GM21423 (cell line): ENCODE measurements around the gene DNAJB5.
"Not testable (repeated sequence)": the region's sequence is repeated elsewhere in the genome, so short reads cannot be mapped to it uniquely, and the experiment has no call there.

ENCODE experiments used
- ATAC-seq: cut with Tn5 transposase; IDR thresholded peaks from one replicate; pipeline ENCODE4 v1.9.1; 2021; ENCODE audit warnings: mild to moderate bottlenecking, moderate library complexity; ENCODE audit not compliant: unreplicated experiment

Gene DNAJB5

DNA sequence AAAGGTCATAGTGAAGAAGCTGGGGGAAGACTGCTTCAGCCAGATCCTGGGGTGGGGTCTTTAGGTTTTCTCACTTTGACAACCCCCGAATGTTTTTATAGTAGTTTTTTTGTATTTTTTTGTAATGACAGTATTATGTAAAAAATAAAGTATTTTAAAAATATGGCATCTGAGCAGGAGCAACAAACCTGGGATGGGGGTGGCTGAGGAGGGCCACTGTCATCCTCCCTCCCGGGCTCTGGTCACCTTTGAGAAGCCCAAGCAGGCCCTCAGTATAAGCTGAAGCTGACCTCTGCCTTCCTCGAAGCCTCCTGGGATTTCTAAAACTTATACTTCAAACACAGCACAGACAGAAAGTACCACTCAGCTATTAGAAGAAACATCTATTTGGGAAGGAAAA lies 8.7 kb downstream of the DNAJB5 start:
- no peak for ATAC-seq

DNA sequence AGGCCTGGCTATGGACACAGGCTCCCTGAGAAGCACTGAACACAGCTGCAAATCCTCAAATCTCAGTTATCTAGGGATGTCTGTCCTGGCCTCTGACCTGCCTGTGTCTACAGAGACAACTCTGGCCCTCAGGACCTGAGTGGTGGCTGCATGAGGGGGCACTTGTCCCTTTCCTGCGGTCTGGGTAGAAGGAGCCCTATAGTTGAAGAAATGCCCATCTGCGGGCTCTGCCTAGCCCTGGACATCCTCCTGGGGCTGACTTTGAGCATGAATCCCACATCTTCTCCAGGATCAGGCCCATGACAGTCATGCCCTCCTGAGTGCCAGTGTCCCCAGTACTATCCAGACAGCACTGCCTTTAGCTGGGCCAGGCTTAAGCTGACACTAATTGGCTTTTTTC lies 10.0 kb downstream of the DNAJB5 start:
- no peak for ATAC-seq

DNA sequence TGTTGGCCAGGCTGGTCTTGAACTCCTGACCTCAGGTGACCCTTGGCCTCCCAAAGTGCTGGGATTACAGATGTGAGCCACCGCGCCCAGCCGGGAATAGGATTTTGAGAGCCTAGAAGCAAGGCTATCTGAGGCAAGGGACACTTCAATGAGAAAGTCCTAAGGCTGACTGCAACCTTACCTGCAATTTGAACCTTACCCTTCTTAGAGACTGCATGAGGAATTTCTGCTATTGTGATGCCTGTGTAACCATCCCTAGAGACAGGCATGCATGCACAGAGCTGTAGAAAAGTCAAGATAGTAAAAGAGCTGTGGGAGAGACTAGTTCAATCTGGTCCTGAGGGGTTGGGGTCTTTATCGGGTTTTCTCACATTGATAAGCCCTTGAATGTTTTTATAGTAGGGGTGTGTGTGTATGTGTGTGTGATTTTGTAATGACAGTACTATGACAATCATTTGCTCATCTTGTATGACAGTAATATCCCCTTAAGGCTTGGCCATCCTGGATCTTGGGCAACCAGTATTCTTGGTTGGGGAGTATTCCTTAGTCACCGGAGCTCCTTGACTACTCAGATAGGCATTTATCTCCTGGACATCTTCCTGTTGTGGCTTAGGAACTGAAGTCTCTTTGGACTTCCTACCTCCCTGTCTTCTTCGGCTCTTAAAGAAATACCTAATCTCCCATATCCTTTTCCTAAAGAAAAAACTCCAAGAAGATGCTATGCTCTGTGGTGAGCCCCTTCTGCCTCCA lies 11.2 kb downstream of the DNAJB5 start:
- ATAC-seq = no peak

DNA sequence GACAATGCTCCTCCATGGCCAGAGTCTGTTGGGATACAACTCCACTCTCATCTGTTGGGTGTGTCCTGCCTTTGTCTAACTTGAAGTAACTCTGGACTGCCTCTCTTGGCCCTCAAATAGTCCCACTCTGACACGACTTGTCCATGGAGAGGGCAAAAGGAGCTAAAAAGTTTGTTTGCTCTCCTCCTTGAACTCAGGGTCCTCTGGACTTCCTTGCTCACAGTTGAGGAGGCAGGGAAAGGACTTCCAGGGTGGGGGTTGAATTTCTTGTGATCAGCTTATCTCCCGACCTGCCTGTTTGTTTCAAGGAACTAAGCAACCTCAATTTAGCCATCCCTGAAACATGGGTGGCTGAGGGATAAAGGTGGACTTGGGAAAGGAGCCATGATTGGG lies 11.7 kb downstream of the DNAJB5 start:
- ATAC-seq = no peak

DNA sequence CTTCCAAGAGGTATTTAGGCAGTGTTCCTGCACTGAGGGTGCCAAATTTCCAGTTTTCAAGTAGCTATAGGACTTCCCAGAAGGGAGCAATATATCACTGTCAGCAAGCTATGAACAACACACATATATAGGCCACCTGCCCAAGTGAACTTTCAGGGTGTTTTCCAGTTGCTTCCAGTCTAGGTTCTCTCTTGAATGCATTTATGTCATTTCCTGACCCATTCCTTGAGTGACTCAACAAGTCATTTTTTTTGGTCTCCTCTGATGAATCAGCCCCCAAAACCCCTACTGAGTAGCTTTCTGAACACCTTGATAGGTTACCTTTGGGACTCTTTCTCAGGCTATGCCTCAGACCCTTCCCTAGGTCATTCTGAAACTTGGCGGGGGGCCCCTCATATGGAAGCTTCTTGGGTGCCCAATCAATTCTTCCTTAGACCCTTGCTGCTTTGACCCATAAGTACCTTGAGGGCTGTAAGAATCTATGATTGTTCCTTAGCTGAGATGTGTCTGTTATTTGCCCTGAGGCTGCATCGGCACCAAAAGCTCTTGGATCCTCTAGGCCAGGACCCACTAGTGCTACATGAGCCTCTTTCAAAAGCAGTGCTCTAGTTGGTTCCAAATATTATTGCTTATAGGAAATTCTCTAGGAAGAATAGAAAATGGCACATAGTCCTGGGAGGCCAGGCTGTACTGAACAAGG lies 12.4 kb downstream of the DNAJB5 start:
- ATAC-seq = no peak

DNA sequence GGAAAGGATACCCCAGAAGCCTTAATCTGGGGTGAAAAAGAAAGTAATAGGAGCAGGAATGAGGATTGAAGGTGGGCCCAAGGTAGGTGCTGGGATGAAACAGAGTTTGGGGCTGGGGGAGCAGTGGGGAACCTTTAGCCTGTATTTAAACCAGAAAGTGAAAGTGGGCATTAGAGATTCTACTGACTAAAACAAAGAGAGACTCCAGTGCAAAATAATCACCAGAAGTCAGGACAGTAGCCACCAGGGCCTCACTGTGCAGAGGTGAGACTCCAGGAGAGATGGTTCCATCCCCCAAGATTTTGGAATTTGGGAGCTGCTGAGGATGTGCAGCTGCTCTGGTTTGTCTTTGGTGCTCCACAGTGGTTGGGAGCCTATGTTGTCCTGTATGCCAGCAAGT lies 13.1 kb downstream of the DNAJB5 start:
- no peak for ATAC-seq

DNA sequence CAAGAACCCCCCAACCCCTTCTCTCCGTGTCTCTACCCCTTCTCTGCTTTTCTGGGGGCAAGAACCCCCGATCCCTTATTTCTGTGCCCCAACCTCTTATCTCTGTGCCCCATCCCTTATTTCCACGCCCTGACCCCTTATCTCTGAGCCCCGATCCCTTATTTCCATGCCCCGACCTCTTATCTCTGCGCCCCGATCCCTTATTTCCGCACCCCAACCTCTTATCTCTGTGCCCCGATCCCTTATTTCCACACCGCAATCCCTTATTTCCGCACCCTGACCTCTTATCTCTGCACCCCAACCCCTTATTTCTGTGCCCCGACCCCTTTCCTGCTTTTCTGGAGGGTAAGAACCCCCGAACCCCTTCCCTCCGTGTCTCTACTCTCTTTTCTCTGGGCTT lies 14.8 kb downstream of the DNAJB5 start:
- not testable (repeated sequence) for ATAC-seq

DNA sequence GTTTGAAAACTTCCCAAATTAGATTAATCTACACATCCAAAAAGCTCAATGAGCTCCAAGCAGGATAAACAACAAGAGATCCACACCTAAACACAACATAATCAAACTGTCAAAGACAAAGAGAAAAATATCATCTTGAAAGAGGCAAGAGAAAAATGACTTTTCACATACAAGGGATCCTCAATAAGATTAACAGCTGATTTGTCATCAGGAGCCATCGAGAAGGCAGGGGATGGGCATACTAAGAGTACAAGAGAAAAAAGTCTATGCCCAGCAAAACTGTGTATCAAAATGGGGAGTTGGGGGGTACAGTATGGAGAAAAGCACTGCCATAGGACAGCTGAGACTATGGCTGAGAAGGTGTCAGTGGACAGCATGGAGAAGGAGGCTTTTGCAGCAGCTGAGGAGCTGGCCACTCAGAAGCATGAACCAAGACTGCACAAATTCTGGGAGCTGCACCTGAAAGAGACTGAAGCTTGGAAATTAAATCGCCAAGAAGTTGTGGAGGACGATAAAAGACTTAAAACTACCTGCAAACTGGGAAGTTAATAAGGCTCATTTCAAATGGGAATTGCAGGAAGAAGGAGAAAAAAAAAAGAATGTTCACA lies 20.9 kb downstream of the DNAJB5 start:
- ATAC-seq = no peak

DNA sequence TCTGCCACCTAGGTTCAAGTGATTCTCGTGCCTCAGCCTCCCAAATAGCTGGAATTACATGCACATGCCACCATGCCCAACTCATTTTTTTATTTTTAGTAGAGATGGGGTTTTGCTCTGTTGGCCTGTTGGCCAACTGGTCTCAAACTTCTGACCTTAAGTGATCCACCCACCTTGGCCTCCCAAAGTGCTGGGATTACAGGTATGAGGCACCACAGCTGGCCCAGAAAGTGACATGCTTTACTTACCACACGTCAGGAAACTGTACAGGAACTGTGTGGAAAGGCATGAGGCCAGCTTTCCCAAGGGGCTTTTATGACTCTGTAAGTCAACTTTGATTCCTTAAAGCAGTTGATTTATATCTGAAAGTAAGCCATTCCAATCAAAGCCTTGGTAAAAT lies 25.0 kb downstream of the DNAJB5 start:
- no peak for ATAC-seq

DNA sequence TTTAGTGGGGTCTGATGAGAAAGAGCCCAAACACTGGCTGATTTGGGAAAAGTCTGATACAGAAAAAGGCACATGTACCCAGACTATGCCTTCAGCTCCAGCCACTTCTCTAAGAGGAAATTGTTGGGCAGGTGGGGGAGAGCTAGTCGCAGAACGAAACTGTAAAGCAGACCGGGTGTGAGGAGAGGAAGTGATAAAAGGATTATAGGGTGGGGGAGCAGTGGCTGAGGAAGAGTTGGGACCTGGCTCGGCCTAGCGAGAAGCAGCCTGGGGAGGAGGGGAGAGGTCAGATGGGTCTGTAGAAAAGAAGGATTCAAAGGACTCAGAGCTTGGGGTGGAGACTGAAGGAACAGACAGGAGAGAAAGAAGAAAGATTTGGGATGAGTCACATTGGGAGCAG lies 33.9 kb downstream of the DNAJB5 start:
- not testable (repeated sequence) for ATAC-seq

DNA sequence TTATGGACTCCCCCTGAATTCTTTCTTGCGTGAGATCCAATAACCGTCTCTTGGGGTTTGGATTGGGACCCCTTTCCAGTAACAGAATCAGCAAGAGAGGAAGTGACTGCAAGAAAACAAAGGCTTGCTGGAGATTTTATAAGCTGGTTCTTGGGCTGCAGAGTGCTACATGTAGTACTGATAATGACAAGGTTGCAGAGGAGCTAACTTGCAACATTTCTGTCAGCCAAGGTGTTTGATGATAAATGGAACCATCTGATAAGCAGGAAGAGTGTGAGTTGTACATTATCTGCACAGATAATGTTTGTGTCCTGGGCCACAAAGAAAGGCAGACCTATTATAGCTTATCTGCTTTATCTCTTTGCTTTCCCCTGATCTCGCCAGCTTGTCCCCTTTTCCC lies 37.1 kb downstream of the DNAJB5 start:
- ATAC-seq = no peak

DNA sequence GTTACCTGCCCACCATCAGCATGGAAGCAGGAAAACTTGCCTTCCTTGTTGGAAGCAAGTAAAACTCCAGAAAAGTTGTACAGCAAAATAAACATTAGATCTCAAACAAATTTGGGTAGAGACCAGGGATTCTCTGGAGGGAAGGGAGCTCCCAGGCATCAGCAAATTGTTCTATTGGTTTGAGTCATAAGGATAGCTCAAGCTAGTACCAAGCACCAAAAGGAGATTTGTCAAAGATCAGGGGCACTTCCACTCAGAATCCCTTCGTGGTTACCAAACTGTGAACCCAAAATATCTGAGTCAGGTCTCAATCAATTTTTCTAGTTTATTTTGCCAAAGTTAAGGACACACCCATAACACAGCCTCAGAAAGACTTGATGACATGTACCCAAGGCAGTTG lies 37.8 kb downstream of the DNAJB5 start:
- no peak for ATAC-seq

DNA sequence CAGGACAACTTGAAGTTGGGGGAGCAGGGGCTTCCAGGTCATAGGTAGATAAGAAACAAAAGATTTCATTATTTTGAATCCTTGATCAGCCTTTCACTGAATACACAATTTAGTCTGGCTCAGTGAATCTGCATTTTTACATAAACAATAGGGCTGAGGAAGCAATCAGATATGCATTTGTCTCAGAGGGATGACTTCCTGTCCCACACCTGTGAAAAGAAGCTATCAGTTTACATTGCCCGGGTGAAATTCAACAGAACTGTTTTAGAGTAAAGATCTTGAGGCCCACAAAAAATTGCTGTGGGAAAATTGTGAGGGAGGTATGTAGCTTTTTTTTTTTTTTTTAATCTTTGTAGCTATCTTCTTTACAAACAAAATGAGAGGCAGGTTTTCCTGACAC lies 38.3 kb downstream of the DNAJB5 start:
- ATAC-seq = no peak

DNA sequence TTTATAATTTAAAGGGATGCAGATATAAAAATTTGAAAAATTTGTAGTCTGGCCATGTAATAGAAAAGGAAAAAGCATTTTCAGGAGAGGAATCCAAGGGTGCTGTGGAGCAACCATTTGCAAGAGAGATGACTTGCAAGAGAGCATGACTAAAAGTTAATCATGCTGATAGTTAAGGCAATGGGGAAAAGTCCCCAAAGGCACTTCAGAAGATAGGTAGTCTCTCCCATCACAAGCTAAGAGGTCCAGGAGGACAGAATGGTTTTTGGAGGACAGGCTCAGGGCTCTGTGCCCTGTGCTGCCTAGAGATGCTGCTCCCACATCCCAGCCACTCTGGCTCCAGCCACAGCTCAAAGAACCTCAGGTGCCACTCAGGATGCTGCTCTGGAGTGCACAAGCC lies 38.8 kb downstream of the DNAJB5 start:
- no peak for ATAC-seq

DNA sequence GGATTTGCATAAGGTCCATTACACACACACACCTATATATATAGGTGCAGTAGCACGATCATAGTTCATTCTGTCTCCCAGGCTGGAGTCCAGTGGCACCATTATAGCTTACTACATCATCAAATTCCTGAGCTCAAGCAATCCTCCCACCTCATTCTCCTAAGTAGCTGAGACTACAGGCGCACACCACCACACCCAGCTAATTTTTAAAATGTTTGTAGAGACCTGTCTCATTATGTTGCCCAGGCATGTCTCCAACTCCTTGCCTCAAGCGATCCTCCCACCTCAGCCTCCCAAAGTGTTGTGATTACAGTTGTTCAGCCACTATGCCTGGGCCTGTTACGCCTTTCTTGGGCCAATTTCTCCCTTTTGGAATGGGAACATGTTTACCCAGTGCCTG lies 39.7 kb downstream of the DNAJB5 start:
- ATAC-seq = no peak

DNA sequence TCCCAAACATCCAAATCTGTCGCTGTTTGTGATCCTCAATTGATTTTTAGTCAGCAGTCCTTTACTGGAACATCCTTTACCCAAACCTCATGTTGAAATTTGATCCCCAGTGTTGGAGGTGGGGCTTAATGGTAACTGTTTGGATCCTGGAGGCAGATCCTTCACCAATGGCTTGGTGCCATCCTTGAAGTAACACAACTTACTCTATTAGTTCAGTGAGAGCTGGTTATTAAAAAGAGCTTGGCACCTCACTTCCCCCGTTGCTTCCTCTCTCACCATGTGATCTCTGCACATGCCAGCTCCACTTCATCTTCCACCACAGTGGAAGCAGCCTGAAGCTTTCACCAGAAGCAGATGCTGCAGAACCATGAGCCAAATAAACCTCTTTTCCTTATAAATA lies 40.3 kb downstream of the DNAJB5 start:
- ATAC-seq = no peak

DNA sequence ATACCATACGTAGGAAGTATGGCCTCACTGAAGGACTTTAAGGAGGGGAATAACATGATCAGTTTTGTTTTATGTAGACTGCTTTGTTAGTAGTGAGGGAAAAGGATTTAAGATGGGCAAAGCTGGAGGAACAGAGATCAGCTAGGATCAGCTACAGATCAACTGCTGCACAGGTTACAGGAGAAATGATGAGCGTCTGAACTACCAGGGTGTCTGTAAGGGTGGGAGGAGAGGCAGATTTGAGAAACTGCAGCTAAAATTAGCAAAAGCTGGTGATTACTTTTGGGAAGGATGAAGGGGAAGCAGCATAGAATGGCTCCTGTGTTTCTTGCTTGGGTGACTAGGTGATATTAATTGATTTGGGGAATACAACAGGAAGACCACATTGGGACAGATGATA lies 43.6 kb downstream of the DNAJB5 start:
- ATAC-seq = no peak

DNA sequence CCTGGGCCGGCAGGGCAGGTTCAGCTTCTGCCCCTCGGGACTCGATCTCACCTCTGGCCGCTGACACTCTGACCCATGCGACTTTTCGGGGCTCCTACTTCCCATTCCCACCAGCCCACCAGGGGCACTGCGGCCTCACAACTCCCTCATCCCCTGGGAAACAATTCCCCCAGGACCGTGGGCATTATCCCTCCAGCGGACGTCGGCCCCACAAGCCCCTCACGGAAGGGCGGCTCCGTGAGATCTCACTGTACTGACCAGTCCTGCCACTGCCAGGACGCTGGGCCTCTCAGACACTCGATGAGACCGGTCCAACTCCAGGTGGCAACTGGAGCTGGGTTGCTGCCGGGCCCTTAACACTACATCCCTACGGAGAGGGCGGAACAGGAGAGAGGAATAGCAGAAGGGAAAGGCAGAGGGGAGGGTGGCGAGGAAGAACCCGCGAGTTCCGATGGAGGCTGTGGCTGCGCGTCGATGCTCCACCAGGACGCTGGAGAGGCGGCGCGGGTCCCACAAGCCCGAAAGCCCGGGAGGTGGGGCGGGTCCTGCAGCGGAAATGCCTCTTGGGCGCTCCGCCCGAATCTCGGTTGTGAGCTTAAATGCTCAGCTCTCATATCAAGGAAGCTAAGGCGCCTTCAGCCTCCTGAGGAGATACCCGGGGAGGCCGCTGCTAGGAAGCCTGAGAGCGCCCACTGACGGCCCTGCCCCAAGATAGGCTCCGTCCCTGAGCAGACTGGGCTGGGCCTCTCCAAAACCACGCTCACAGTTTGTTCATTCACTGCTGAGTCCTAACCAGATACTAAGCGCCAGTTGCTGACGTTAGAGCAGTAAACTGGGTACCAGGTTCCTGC lies 46.5 kb downstream of the DNAJB5 start:
- ATAC-seq = no peak

DNA sequence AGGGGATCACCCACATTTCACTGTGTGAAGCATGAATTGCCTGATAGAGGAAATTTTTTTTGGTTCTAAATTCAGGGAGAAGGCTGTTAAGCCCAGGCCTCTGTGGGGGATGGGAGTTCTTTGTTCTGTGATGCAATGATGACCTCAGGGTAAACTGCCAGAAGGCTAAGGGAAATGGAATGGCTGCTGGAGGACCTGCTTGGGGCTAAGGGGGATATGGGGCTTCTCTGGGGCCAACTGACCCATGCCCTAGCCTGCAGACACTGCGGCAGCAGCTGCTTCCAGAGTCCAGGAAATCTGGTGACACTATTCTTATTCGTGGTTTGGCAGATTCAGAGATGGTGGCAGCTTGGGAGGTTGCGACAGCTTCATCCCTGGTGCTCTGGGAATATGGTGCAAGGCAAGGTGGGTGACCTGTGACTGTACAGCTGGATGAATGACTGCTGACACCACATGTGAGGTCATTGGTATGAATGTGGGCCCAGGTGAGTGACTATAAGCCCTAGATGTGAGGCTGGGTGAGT lies 52.6 kb downstream of the DNAJB5 start:
- no peak for ATAC-seq

DNA sequence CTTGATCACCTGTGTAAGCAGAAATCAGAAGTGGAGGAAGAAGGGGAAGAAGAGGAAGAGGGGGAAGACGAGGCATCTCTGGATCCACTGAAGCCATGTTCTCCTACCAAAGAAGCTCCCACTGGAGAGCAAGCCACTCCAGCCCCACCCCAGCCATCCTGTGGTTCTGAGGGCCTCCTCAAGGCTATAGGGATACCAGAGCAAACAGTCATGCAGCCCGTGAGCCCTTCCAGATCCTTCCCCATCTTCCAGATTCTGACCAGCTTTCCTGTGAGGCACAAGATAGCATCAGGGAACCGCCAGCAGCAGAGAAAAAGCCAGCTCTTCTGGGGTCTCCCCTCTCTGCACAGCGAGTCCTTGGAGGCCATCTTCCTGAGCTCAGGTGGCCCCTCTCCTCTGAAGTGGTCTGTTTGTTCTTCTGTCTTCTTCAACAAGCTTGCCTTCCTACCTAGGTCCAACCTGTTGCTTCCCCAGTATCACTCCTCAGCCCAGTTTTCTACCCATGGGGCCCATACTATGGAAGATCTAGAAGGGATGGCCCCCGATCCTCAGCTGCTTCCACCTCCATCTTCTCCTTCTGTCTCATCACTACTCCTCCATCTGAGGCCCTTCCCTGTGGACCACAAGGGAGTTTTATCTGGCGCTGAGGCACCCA lies 53.5 kb downstream of the DNAJB5 start:
- ATAC-seq = no peak

DNA sequence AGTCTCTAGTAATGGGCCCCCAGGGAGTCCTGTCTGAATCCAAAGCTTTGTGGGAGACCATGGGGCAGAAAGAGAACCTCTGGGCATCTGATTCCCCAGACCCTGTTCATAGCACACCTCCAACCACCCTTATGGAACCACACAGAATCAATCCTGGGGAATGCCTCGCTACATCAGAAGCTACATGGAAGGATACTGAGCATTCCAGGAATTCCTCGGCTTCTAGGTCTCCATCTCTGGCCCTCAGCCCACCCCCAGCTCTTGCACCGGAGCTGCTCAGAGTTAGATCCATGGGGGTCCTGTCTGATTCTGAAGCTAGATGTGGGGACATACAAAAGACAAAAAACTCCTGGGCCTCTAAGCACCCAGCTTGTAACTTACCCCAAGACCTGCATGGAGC lies 54.5 kb downstream of the DNAJB5 start:
- ATAC-seq = no peak
